Left lobe of liver (tissue), 2 donors: ENCODE results near the gene TYW1B. TPM values are rescaled to one million over a fixed set of nuclear protein-coding genes. Genes with fewer than 3 reads are reported as not detected.
"Not testable (repeated sequence)": the region's sequence is repeated elsewhere in the genome, so short reads cannot be mapped to it uniquely, and the experiment has no call there.

ENCODE experiments used
- ATAC-seq: fragments of 200-7000 bp; cut with Tn5 transposase; one replicate; pipeline ENCODE4 v1.9.1; 2020; ENCODE audit warnings: mild to moderate bottlenecking, moderate library complexity
- DNase-seq: peaks from one replicate; pipeline ENCODE4 v3.0.0-alpha.2; 2020; ENCODE audit warnings: low spot score
- total RNA-seq: library from RNA; stranded (reverse); gene quantifications from one replicate; pipeline ENCODE4 v1.2.1, GENCODE V29; 2021
- donor health status: DM: no; HTN: no; CAD: no; lungs with moderate emphysema.
- donor health status: DM: no; HTN: yes; CAD: no.

The TYW1B gene
- total RNA-seq, 1 donor from 2014 or later: 1.5 TPM

DNA sequence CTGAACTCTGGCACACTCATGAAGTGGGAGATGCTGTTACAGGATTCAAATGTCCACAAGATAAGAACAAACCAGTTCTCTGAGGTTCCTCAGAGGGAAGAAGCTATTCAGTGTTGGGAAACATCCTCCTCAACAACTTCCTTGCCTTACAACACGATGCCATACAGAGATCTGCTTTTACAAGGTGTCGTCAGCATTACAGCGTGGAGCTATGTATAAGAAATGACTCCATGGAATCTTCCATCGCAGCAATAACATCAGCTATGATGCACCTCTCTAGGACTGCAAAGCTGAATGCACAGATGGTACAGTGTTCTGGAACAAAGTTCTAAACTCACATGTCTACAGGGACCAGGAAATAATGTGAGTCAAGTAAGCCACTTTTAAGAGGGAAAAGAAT, 122.3 kb downstream of the TYW1B start:
- not testable (repeated sequence) for ATAC-seq

DNA sequence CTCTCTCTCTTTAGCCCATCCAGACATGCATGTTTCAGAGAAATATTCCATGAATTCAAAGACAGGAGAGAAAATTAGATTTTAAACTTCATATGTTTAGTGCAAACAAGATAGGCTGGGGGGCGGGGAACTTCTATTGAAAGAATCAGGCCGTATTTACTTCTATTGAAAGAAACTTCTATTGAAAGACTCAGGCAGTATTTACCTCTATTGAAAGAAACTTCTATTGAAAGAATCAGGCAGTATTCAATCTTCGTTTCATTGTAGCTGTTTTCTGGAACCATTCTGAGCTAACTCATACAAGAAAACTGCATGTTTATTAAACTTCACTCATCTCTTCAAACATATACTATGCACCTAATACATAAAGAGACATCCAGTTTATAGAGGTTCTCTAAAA, 123.1 kb downstream of the TYW1B start:
- ATAC-seq: no peak
- DNase-seq: no peak

More for the DNA sequence above, 122.3 kb downstream of the TYW1B start:
- DNase-seq: not testable (repeated sequence)

DNA sequence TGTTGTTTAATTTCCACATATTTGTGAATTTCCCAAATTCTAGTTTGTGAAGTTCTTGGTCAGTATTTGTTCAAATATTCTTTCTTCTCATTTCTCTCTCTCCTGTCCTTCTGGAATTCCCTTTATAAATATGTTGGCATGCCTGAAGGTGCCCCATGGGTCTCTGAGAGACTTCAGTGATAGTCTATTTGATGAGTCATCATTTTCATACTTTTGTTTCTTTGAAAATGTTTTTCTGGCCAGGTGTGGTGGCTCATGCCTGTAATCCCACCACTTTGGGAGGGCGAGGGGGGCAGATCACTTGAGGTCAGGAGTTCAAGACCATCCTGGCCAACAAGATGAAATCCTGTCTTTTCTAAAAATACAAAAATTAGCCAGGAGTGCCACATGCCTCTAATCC, 127.5 kb downstream of the TYW1B start:
- ATAC-seq, DNase-seq: not testable (repeated sequence)

DNA sequence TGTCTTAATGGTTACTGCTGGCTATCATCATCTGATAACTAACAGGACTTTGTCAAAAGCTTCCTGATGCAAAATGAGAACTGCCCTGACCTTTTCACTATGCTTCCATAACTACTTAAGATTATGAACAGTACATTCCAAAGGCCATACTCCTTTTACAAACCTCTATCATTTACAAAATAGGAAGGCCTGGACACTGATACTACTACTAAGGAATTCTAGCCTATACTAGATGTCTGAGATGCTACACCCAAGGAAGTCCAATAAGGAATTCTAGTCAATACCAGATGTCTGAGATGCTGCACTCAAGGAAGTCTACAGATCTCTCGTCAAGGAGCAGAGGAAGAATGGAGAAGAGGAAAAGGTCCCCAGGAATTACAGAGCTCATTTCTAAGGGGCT, 130.9 kb downstream of the TYW1B start:
- not testable (repeated sequence) for ATAC-seq, DNase-seq

GRCh38 chr7:72696643-72697042, 131.4 kb downstream of the TYW1B start:
- DNase-seq, ATAC-seq: not testable (repeated sequence)

GRCh38 chr7:72695482-72695881, 132.5 kb downstream of the TYW1B start:
- not testable (repeated sequence) for DNase-seq, ATAC-seq

DNA sequence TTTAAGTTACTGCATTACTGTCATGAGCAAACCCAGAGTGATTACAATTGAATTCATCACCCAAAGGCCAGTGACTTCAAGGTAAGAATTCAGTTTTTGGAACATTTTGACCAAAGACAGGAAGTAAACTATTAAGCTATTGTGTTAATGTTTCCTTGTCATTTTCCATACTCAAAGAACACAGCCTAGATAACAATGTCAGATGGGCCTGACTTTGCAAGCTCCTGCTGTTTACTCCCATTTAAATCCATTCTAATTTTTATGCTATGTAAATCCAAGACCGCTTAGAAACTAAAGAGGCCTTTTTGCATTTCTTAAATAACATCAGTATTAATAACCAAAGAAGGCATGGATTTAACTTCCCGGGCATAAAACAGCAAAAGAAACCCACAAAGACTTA, 136.6 kb downstream of the TYW1B start:
- not testable (repeated sequence) for ATAC-seq, DNase-seq

GRCh38 chr7:72690177-72690576, 137.8 kb downstream of the TYW1B start:
- not testable (repeated sequence) for DNase-seq, ATAC-seq

- not testable (repeated sequence) for DNase-seq, ATAC-seq
Measured at GRCh38 chr7:72689344-72689743, 138.7 kb downstream of the TYW1B start.

GRCh38 chr7:72681211-72681610, 146.8 kb downstream of the TYW1B start:
- ATAC-seq, DNase-seq: not testable (repeated sequence)

DNA sequence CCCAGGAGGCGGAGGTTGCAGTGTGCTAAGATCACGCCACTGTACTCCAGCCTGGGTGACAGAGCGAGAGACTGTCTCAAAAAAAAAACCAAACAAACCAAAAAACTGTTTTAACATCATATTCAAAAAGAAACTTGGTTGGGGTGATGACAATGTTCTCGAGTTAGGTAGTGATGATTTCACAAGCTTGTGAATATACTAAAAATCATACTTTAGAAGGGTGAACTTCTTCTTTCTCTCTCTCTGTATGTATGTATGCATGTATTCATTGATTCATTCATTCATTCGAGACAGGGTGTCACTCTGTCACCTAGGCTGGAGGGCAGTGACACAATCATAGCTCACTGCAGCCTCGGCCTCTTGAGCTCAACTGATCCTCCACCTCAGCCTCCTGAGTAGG, 151.1 kb downstream of the TYW1B start:
- not testable (repeated sequence) for ATAC-seq, DNase-seq

GRCh38 chr7:72676086-72676690, 151.8 kb downstream of the TYW1B start:
- DNase-seq, ATAC-seq: not testable (repeated sequence)

DNA sequence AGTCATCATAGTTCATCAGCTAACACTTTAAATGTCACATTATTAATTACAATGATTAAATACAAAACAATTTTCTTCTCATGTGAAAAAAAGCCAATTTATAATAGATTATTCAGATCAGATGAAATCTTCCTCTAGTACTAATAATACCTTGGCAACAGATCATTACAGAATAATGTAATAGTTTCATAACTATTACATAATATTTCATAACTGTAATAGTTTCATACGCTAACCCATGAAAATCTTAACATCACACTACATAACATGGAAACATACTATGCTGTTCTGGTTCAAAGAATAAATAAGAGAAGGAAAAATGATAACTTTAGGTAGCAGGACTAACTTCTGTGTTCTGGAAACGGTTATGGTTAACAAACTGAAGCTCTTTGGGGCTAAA, 152.3 kb downstream of the TYW1B start:
- not testable (repeated sequence) for DNase-seq

DNA sequence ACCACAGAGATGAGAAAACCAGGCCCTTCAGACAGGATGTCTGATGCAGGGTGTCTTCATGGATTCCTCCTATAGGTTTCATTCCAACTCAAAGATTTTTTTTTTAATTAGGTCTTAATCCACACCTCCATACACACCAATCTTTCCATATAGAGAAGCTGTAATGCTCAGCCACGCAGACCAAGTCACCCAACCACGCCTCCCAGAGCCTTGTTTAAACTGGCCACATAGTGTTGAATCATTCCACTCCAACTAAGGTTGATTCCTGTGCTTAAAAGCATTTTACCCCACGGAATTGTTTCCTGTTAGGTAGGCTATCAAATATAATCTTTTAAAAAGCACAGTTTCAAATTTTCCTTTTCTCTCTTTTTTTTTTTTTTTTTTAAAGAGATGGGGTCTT, 153.6 kb downstream of the TYW1B start:
- ATAC-seq (no peak), DNase-seq (no peak)

More for the DNA sequence above, 152.3 kb downstream of the TYW1B start:
- ATAC-seq: not testable (repeated sequence)

DNA sequence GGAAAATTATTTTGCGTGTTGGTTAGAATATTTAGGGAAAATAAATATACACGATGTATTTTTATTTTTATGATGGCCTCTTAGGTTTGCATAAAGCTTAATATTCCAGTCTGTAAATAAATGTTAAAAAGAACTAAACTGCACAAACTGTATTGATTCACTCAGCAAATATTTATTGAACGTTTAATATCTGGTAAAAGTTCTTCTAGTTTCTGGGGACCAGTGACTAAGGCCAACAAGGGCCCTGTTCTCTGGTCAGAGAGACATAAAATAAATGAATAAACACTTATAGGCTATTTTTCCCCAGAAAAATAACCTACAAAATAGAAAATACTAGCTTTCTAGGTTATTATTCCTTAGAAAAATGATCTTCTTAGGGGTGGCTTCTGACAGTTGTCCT, 157.2 kb downstream of the TYW1B start:
- not testable (repeated sequence) for DNase-seq
- peak; percentile 48 for ATAC-seq

DNA sequence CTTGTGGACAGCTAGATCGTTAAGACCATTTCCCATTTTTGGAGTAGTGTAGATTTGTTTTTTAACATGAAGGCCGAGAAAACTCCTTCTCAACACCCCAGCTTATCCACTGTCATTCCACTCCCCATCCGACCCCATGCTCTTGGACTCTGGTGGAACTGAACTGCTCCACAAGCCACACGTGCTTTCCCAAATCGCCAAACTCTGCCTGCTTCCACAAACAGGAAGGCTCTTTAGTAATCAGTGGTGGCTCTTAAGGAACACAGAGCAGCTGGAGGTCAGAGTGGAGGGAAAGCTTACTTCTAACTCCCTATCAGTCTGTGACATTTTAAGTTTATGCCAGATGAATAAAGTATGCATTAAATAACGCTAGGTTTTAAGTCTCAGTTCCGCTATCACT, 159.6 kb downstream of the TYW1B start:
- peak; percentile 25 for ATAC-seq
- DNase-seq: not testable (repeated sequence)

GRCh38 chr7:72667049-72667448, 161.0 kb downstream of the TYW1B start:
- DNase-seq, ATAC-seq: not testable (repeated sequence)

- ATAC-seq, DNase-seq: not testable (repeated sequence)
Measured at GRCh38 chr7:72648574-72648973, 179.4 kb downstream of the TYW1B start.

DNA sequence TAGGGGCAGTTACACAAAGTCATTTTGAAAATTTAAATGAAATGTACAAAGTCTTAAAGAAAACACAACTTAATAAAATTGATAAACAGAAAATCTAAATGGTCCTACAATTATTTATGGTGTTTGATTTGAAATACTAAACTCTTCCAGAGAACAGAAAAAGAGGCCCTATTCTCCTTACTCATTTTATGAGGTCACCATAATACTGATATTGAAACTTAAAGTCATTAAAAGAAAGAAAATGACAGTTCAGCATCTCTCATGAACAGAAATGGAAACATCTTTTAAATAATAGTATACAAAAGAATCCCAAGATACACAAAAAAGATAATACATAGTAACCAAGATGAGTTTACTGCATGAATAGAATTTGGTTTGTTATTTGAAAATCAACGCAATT, 184.3 kb downstream of the TYW1B start:
- not testable (repeated sequence) for ATAC-seq, DNase-seq

DNA sequence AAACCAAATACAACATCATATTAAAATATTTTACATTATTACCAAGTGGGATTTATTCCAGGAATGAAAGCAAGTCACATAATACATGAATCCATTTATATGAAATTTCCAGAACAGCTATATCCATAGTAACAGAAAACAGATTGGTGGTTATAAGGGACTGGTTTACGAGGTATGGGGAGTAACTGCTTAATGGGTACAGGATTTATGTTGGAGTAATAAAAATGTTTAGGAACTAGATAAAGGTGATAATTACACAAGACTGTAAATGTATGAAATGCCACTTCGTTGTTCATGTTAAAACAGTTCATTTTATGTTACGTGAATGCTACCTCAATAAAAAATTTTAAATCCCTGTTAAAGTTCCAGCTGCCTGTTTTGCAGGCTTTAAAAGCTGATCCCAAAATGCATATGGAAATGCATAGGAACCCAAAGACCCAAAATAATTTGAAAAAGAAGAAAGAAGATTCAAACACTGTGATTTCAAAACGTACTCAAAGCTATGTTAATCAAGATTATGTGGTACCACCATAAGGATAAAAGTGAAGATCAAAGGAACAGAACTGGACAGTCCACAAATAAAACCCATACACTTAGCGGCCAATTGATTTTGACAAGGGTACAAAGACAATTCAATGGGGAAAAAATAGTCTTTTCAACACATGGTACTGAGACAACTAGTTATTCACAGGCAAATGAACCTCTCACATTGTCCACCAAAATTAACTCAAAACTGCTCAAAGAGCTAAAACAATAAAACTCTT, 186.3 kb downstream of the TYW1B start:
- ATAC-seq, DNase-seq: not testable (repeated sequence)

GRCh38 chr7:72640740-72641139, 187.3 kb downstream of the TYW1B start:
- not testable (repeated sequence) for ATAC-seq, DNase-seq
